ENCODE results near the gene NUP188.

- TF ChIP-seq E2F2 (CRISPR knock-in tag; IDR thresholded peaks at IDR 0.05; ENCODE audit: borderline replicate concordance) (no peak), RXRA (CRISPR knock-in tag; IDR thresholded peaks at IDR 0.05) (no peak; the same call in 1 of the 2 replicates), MTF2 (CRISPR knock-in tag; IDR thresholded peaks at IDR 0.05; ENCODE audit: borderline replicate concordance) (no peak), JUND (CRISPR knock-in tag; IDR thresholded peaks at IDR 0.05) (no peak), BHLHE40 (IDR thresholded peaks at IDR 0.05; ENCODE audit: low read length) (no peak), ZMAT5 (CRISPR knock-in tag; IDR thresholded peaks at IDR 0.05; ENCODE audit: borderline replicate concordance, low read depth) (no peak), TCF12 (IDR thresholded peaks at IDR 0.05) (no peak), TCF12 (CRISPR knock-in tag; IDR thresholded peaks at IDR 0.05) (no peak), ZNF781 (CRISPR knock-in tag; IDR thresholded peaks at IDR 0.05; ENCODE audit: borderline replicate concordance, not compliant biosample characterization) (no peak), REST (IDR thresholded peaks at IDR 0.05; ENCODE audit: borderline replicate concordance in 1 of 2, low read depth in 1 of 2, low read length in 2 of 2) (no peak), ELK4 (CRISPR knock-in tag; IDR thresholded peaks at IDR 0.05; ENCODE audit: borderline replicate concordance) (no peak), ZZZ3 (CRISPR knock-in tag; IDR thresholded peaks at IDR 0.05; ENCODE audit: borderline replicate concordance) (no peak), CTCF (CRISPR knock-in tag; IDR thresholded peaks at IDR 0.05) (no peak), ATF2 (CRISPR knock-in tag; IDR thresholded peaks at IDR 0.05) (no peak)
These were observed 79.8 kb downstream of the NUP188 start for GRCh38 chr9:129027224-129027684.

Measured in HepG2 (cell line).